HG03442 (cell line): Measurements from ENCODE around the gene RSU1.

ENCODE experiments used
- ATAC-seq: cut with Tn5 transposase; IDR thresholded peaks from one replicate; pipeline ENCODE4 v1.9.1; 2021; ENCODE audit warnings: mild to moderate bottlenecking, moderate library complexity; ENCODE audit not compliant: unreplicated experiment

Gene RSU1

DNA sequence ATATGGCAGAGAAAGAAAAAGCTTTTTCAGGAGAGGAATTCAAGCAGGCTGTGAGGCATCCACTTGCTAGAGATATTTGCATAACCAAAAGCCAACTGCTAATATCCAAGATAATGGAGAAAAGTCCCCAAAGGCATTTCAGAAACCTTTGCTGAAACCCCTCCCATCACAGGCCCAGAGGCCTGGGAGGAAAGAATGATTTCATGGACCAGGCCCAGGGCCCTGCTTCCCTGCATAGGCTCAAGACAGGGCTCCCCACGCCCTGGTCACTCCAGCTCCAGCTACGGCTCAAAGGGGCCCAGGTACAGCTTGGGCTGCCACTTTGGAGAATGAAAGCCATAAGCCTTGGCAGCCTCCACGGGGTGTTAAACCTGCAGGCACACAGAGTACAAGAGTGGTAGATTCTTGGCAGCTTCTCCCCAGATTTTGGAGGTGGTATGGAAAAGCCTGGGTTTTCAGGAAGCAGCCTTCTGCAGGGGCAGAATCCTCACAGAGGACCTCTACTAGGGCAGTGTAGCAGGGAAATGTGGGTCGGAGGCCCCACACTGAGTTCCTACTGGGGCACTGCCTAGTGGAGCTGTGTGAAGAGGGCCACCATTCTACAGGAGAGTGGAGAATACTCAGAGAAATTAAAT is 5.6 kb upstream of the RSU1 start:
- ATAC-seq = no peak

DNA sequence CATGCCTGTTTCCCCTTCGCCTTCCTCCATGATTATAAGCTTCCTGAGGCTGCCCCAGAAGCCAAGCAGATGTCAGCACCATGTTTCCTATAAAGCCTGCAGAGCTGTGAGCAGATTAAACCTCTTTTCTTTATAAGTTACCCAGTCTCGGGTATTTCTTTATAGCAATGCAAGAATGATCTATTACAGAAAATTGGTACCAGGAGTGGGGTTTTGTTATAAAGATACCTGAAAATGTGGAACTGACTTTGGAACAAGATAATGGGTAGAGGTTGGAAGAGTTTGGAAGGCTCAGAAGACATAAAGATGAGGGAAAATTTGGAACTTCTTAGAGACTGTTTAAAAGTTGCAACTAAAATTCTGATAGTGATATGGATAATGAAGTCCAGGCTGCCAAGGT is 4.8 kb upstream of the RSU1 start:
- no peak for ATAC-seq

GRCh38 chr10:16820421-16820820 is 3.2 kb upstream of the RSU1 start:
- ATAC-seq = no peak

GRCh38 chr10:16820018-16820417 is 2.8 kb upstream of the RSU1 start:
- no peak for ATAC-seq

DNA sequence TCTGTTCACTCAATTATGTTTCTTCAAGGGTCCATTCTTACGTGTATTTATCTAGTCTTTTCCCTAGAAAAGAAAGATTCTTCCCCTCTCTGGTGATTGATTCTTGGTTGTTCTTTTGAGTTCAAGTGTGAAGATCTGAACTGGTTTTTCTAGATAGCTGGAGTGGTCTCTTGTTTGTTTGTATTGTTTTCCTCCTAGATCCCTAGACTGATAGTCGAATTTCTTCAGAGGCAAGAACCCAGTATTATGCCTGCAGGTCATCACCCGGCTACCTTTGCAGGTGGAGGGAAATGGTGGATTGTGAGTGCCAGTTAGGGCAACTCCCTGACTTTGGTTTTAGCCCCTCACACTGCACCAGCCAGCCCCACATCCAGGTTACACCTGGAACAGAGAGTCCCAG is 2.2 kb upstream of the RSU1 start:
- ATAC-seq = no peak

DNA sequence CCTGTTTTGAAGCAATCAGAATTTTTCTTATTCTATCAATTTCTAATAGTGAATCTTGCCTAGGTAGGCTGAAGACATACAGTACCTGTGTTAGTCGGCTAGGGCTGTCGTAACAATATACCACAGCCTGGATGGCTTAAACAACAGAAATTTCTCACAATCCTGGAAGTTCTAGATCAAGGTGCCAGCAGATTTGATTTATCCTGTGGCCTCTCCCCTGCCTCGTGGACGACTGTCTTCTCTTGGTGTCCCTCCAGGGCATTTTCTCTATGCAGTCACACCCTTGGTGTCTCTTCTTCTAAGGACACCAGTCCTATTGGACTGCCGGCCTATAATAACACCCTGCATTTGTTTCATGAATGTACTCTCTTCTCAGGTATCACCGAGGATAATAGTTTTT is 1.8 kb upstream of the RSU1 start:
- no peak for ATAC-seq

DNA sequence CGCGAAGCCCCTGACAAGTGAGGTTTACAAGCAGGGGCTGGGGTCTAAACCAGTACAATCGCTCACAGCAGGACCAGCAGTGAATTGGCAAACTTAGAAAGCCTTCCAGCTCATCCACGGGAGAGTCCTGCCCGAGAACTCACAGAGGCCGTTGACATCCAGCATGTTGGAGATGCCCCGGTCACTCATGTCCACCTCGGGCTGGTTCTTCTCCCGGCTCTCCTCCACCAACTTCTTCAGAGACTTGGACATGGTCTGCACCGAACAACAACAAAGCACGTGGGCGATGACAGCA is 447 bp downstream of the RSU1 start:
- ATAC-seq = no peak

GRCh38 chr10:16816171-16816570 is 1.1 kb downstream of the RSU1 start:
- no peak for ATAC-seq

DNA sequence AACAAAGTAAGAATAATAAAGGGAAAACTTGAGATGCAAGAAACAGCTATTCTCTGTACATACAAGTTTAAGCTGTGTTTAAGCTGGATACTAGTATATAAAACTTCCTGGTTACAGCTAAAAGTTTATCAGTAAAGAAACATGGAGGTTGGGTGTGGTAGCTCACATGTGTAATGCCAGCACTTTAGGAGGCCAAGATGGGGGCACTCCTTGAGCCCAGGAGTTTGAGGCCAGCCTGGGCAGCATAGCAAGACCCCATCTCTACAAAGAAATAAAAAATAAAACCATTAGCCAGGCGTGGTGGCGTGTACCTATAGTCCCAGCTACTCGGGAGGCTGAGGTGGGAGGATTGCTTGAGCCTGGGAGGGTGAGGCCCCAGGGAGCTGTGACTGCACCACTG is 3.2 kb downstream of the RSU1 start:
- ATAC-seq = no peak

GRCh38 chr10:16812676-16813075 is 4.5 kb downstream of the RSU1 start:
- ATAC-seq = no peak

- ATAC-seq = no peak
These were observed 5.5 kb downstream of the RSU1 start for GRCh38 chr10:16811765-16812164.

- no peak for ATAC-seq
These were observed 5.9 kb downstream of the RSU1 start for GRCh38 chr10:16811292-16811691.

GRCh38 chr10:16809074-16809718 is 8.0 kb downstream of the RSU1 start:
- peak; percentile 90 for ATAC-seq

DNA sequence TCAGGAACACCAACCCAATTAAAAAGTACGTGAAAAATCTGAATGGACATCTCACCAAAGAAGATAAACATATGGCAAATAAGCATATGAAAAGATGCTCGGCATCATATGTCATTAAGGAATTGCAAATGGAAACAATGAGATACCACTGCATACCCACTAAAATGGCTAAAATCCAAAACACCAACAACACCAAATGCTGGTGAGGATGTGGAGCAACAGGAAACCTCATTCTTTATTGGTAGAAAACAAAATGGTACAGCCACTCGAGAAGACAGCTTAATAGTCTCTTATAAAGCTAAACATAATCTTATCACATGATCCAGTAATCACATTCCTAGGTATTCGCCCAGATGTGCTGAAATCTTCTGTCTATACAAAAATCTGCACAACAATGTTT is 13.1 kb downstream of the RSU1 start:
- no peak for ATAC-seq

GRCh38 chr10:16803464-16803863 is 13.8 kb downstream of the RSU1 start:
- ATAC-seq = no peak

GRCh38 chr10:16799621-16800020 is 17.6 kb downstream of the RSU1 start:
- ATAC-seq = peak; percentile 86

GRCh38 chr10:16798571-16798970 is 18.7 kb downstream of the RSU1 start:
- no peak for ATAC-seq

DNA sequence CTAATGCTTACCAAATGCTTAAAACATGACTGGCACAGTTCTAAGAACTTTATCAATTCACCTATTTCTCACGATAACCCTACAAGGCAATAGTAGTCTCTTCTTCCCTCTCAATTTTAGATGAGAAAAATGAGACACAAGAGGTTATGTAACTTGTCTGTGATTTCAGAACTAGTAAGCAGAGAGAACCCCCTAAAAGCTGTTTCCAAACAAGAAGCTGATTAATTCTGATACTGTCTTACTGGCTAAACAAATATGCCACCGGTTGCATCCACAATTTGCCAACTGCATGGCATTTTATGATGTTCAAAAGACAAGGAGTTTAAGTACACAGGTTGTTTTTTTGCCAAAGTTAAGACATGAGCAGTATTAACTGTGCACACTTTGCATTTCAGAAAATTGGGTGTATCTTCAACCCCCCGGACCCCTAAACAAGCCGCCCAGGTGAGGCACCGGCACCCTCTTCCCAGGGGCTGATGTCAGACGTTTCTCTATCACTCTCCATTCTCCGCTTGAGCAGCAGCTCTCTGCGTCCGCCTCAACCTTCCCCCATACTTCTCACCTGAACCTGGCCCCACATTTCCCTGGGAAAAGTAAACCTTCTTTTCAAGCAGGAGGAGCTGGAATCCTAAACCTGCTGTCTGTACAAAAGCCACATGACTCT is 21.7 kb downstream of the RSU1 start:
- ATAC-seq = peak; percentile 31

GRCh38 chr10:16794005-16794404 is 23.2 kb downstream of the RSU1 start:
- no peak for ATAC-seq

GRCh38 chr10:16792675-16793074 is 24.5 kb downstream of the RSU1 start:
- no peak for ATAC-seq

- no peak for ATAC-seq
These were observed 27.5 kb downstream of the RSU1 start for GRCh38 chr10:16789765-16790164.

DNA sequence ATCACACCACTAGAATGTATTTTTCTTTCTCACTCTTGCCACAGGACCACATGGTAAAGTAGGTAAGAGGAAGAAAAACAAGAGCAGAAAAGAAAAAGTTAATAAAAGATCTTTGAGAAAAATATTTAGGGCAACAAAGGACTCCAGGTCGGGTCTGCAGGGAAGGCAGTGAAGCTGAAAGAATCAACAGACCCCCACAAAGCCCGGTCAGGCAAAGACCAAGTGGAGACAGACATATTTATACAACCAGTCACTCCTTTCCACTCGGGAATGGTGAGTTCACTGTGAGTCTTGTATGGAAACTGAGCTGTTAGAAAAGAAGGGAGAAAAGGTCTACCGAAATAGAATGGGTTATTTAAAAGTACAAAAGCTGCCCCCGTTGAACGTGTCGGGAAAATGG is 28.0 kb downstream of the RSU1 start:
- no peak for ATAC-seq

- no peak for ATAC-seq
These were observed 28.4 kb downstream of the RSU1 start for GRCh38 chr10:16788778-16789177.
